ENCODE measurements around the gene FAM210A. TPM values are rescaled to one million over a fixed set of nuclear protein-coding genes. Genes with fewer than 3 reads are reported as not detected.

Gene FAM210A
- total and polyA plus RNA-seq, 2 experiments from 2014 or later, result 17.2 to 17.9 TPM

DNA sequence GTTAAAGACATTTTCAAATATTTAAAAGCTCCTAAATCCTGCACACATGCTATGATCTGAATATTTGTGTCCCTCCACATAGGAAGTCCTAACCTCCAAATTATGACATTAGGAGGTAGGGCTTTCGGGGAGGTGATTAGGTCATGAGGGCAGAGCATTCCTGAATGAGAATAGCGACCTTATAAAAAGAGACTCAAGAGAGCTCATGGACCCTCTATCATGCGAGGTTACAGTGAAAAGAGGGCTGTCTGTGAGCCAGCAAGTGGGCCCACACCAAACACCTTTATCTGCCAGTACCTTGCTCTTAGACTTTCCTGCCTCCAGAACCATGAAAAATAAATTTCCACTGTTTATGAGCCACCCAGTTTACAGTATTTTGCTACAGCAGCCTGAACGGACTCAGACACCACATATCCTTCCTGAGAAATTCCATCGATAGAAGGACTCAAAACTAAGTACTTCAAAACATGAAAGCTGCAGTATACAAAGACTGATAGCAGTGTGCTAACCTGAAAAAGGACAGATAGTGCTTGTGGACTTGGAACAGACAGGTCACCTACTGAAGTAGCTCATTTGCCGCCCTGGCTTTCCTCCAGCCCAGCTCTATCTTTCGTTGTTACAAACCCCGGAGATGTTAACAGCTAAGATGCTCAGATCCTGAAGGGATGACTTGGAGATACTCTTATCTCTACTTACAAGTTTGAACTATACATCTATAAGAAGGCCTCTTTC lies 13.8 kb downstream of the FAM210A start:
- Histone ChIP-seq H3K36me3 (ENCODE audit: insufficient read depth) (no peaks in the 10 kb centered on the region), H3K4me2 (peak overlapping the region; percentile 21; the same call in 1 of the 2 replicates), H3K27me3 (ENCODE audit: insufficient read depth) (no peaks in the 10 kb centered on the region), H3F3A (replicated peaks; ENCODE audit: low read depth) (no peaks in the 10 kb centered on the region), H3K79me2 (replicated peaks; ENCODE audit: insufficient read depth) (peaks cover 95% of the 10 kb centered on the region), H3K27ac (ENCODE audit: low read depth) (no peak overlapping the region), H3K4me1 (ENCODE audit: insufficient read depth) (peaks cover 9% of the 10 kb centered on the region; the same call in 1 of the 2 replicates), H3K9me2 (ENCODE audit: insufficient read depth) (no peaks in the 10 kb centered on the region), H2AFZ (no peak overlapping the region), H4K20me1 (replicated peaks; ENCODE audit: insufficient read depth) (peaks cover 9% of the 10 kb centered on the region; the same call in 1 of the 2 replicates), H3K4me3 (no peak overlapping the region)
- H3K9me3 Mint-ChIP-seq, result peaks cover 6% of the 10 kb centered on the region; the same call in 2 of the 3 replicates
- TF ChIP-seq JUNB (IDR thresholded peaks at IDR 0.05; ENCODE audit: unreplicated experiment), result no peak
- TF ChIP-seq EZH2 (IDR thresholded peaks at IDR 0.05; ENCODE audit: low read depth, unreplicated experiment), result no peak
- TF ChIP-seq CREB1 (CRISPR knock-in tag; IDR thresholded peaks at IDR 0.05; ENCODE audit: low read depth), result no peak
- TF ChIP-seq STAT1 (IDR thresholded peaks at IDR 0.05; ENCODE audit: unreplicated experiment), result no peak
- TF ChIP-seq ZNF114 (CRISPR knock-in tag; IDR thresholded peaks at IDR 0.05), result no peak
- TF ChIP-seq, protein P1, sequence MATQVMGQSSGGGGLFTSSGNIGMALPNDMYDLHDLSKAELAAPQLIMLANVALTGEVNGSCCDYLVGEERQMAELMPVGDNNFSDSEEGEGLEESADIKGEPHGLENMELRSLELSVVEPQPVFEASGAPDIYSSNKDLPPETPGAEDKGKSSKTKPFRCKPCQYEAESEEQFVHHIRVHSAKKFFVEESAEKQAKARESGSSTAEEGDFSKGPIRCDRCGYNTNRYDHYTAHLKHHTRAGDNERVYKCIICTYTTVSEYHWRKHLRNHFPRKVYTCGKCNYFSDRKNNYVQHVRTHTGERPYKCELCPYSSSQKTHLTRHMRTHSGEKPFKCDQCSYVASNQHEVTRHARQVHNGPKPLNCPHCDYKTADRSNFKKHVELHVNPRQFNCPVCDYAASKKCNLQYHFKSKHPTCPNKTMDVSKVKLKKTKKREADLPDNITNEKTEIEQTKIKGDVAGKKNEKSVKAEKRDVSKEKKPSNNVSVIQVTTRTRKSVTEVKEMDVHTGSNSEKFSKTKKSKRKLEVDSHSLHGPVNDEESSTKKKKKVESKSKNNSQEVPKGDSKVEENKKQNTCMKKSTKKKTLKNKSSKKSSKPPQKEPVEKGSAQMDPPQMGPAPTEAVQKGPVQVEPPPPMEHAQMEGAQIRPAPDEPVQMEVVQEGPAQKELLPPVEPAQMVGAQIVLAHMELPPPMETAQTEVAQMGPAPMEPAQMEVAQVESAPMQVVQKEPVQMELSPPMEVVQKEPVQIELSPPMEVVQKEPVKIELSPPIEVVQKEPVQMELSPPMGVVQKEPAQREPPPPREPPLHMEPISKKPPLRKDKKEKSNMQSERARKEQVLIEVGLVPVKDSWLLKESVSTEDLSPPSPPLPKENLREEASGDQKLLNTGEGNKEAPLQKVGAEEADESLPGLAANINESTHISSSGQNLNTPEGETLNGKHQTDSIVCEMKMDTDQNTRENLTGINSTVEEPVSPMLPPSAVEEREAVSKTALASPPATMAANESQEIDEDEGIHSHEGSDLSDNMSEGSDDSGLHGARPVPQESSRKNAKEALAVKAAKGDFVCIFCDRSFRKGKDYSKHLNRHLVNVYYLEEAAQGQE (IDR thresholded peaks at IDR 0.05; ENCODE audit: unreplicated experiment), result no peak
- no peak for TF ChIP-seq POLR2AphosphoS5 (IDR thresholded peaks at IDR 0.05; ENCODE audit: low read depth)
- TF ChIP-seq ZNF331 (CRISPR knock-in tag; IDR thresholded peaks at IDR 0.05; ENCODE audit: low read depth), result no peak
- TF ChIP-seq ZNF462 (CRISPR knock-in tag; IDR thresholded peaks at IDR 0.05), result no peak
- TF ChIP-seq CTCF (conservative IDR thresholded peaks at IDR 0.05; ENCODE audit: low read depth in 2 of 2), result no peak
- TF ChIP-seq EZH2phosphoT487 (IDR thresholded peaks at IDR 0.05; ENCODE audit: unreplicated experiment), result no peak
- no peak for TF ChIP-seq NANOG (IDR thresholded peaks at IDR 0.05; ENCODE audit: borderline replicate concordance)
- TF ChIP-seq, protein P2, sequence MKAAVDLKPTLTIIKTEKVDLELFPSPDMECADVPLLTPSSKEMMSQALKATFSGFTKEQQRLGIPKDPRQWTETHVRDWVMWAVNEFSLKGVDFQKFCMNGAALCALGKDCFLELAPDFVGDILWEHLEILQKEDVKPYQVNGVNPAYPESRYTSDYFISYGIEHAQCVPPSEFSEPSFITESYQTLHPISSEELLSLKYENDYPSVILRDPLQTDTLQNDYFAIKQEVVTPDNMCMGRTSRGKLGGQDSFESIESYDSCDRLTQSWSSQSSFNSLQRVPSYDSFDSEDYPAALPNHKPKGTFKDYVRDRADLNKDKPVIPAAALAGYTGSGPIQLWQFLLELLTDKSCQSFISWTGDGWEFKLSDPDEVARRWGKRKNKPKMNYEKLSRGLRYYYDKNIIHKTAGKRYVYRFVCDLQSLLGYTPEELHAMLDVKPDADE (IDR thresholded peaks at IDR 0.05), result no peak
- H3K4me3 Mint-ChIP-seq, result no peak overlapping the region
- ATAC-seq, result peak; percentile 95
- H3K4me1 Mint-ChIP-seq, result peaks cover 19% of the 10 kb centered on the region
- DNase-seq (ENCODE audit: low spot score), result peak; percentile 72
- H3K27me3 Mint-ChIP-seq (ENCODE audit: insufficient read depth, low read depth, poor library complexity), result peaks cover 2% of the 10 kb centered on the region
- no peak overlapping the region for H3K27ac Mint-ChIP-seq
- peaks cover 18% of the 10 kb centered on the region for H3K36me3 Mint-ChIP-seq (ENCODE audit: low read depth)

All from GM23338 (cell line).